ENCODE measurements around the gene EML4. TPM values are rescaled to one million over a fixed set of nuclear protein-coding genes. Genes with fewer than 3 reads are reported as not detected.

Gene EML4
- polyA plus RNA-seq, 1 of the 3 experiments (the other 2 are of a cell fraction), result 35.0 TPM

- WGBS (ENCODE audit: low lambda C conversion rate), result under 1% methylated on average over 15 of the region's 15 CpGs
- DNase-seq, result no peak
- Histone ChIP-seq H3F3A (replicated peaks; ENCODE audit: insufficient read depth) (no peaks in the 10 kb centered on the region), H3K4me3 (ENCODE audit: low read depth in 2 of 2, low read length in 1 of 2) (peak overlapping the region; percentile 91 to 96), H3K9ac (peak overlapping the region; percentile 93), H3K36me3 (replicated peaks in 1 of 2; ENCODE audit: control insufficient read depth in 1 of 2, insufficient read depth in 2 of 2, low read length in 1 of 2) (peaks cover 0 to 3% of the 10 kb centered on the region in 2 experiments), H3K9me3 (no peaks in the 10 kb centered on the region), H3K4me2 (peak overlapping the region; percentile 95), H2AFZ (ENCODE audit: low read depth) (peak overlapping the region; percentile 82), H3K9me2 (no peaks in the 10 kb centered on the region), H3K4me1 (ENCODE audit: control insufficient read depth in 1 of 2, insufficient read depth in 2 of 2, low read depth in 1 of 2, low read length in 1 of 2) (peaks cover 3 to 16% of the 10 kb centered on the region in 2 experiments; a peak in 3 of 4 replicates), H4K20me1 (ENCODE audit: insufficient read depth) (peaks cover 21% of the 10 kb centered on the region; the same call in 1 of the 2 replicates), H3K79me2 (ENCODE audit: insufficient read depth) (peaks cover 55% of the 10 kb centered on the region), H3K27me3 (ENCODE audit: insufficient read depth) (no peaks in the 10 kb centered on the region; the same call in 1 of the 2 replicates), H3K27ac (ENCODE audit: low read depth in 2 of 2, low read length in 1 of 2) (peak overlapping the region; percentile 92 to 98)
- TF ChIP-seq RAD21 (IDR thresholded peaks at IDR 0.05; ENCODE audit: low read length) (no peak), SIN3A (IDR thresholded peaks at IDR 0.05; ENCODE audit: borderline replicate concordance, low read depth, low read length) (no peak), EP300 (IDR thresholded peaks at IDR 0.05; ENCODE audit: borderline replicate concordance in 1 of 2, low read depth in 1 of 2, low read length in 1 of 2) (no peak), YY1 (IDR thresholded peaks at IDR 0.05; ENCODE audit: low read depth) (no peak), MAX (IDR thresholded peaks at IDR 0.05; ENCODE audit: low read depth) (no peak), NFIC (IDR thresholded peaks at IDR 0.05; ENCODE audit: borderline replicate concordance) (no peak), RCOR1 (IDR thresholded peaks at IDR 0.05; ENCODE audit: low read length) (no peak), USF1 (IDR thresholded peaks at IDR 0.05; ENCODE audit: borderline replicate concordance, low read depth) (no peak), RXRA (IDR thresholded peaks at IDR 0.05; ENCODE audit: borderline replicate concordance, low read depth) (no peak), FOXJ3 (CRISPR knock-in tag; IDR thresholded peaks at IDR 0.05) (no peak), NRF1 (IDR thresholded peaks at IDR 0.05; ENCODE audit: low read depth, low read length) (no peak), TAF1 (IDR thresholded peaks at IDR 0.05; ENCODE audit: borderline replicate concordance, low read depth, low read length) (no peak), CHD2 (IDR thresholded peaks at IDR 0.05; ENCODE audit: low read length, partially characterized antibody) (no peak), MXI1 (IDR thresholded peaks at IDR 0.05; ENCODE audit: low read depth, low read length) (no peak; the same call in 1 of the 2 replicates), GATA2 (CRISPR knock-in tag; IDR thresholded peaks at IDR 0.05) (no peak), GABPA (IDR thresholded peaks at IDR 0.05; ENCODE audit: low read depth) (no peak)
- ChIA-PET POLR2A (interaction anchor here (1.2 kb wide), 1 partner anchor 17 kb away, joined by 3 read pairs; no protein-coding TSS in a partner anchor), CTCF (interaction anchor here (0.6 to 2.2 kb wide), 9 partner anchors 9 to 491 kb away, joined by 3 to 11 read pairs (median 5); no protein-coding TSS in a partner anchor)
Measured at GRCh38 chr2:42360493-42360889, 191.3 kb downstream of the EML4 start.

All from SK-N-SH (cell line).